GM11168 (cell line): ENCODE results near the gene TRIM39.
"Not testable (repeated sequence)": the region's sequence is repeated elsewhere in the genome, so short reads cannot be mapped to it uniquely, and the experiment has no call there.

ENCODE experiments used
- in situ Hi-C: fragments of 300-500 bp; cut with MboI; formaldehyde crosslinking; loops from one replicate; pipeline ENCODE4 v1.12.0; 2022; ENCODE audit warnings: low sequenced_read_pairs; ENCODE audit not compliant: unreplicated experiment

Gene TRIM39

DNA sequence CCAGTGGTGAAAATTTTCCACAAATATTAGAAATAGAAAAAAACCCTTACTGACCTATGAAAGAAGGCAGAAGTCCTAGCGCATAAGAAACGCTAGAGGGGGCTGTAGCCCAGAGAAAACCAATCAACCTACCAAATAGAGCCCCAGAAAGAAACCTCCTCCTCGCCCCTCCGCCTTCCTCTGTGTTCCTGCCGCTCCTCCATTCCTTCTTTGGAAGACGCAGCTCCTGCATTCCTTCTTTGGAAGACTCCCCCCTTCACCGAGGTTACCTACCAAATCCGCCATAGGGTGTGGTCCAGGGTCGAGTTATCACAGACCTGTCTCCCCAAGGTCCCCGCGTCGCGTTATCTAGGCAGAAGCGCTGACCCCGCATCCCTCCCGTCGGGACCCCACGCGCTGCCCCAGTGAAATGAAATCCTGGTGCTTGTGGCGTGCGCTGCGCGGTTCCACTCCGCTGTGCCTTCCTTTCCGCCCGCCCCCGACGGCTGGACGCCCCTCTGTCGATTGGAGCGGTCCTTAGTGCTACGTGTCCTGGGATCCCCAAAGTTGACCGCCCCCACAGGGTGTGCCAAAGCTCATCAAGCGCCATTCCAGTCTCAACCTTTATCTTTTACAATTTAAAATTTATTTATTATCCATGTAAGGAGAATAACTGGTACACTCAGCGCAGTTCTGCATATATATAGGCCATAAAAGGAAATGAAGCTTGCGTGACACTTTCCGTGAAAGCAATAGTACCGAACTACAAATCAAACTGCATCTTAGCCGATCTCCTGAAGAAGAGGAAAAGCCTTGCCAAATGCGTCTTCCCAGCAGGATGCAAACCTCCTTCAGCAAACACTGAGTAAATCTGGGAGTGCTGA is 31.2 kb downstream of the TRIM39 start:
- in situ Hi-C loops, result no loop called here

DNA sequence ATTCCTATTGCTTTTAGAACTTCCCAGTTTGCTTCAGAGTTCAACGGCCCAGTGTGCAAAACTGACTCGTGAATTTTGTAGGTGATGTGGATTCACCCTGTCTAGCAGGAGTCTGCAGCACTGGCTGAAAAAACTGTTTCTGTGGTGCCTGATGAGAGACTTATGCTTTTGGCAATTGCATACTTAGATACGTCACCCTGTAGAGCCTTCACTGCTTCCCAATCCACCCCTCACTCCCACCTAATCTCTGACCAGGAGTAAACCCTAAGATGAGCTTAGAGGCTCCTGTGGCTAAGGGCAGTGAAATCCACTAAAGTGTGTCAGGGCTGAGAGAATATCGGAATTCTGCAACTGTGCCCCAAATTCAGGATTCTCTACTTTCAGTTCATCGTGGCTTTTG is 32.5 kb downstream of the TRIM39 start:
- in situ Hi-C loops, result no loop called here

DNA sequence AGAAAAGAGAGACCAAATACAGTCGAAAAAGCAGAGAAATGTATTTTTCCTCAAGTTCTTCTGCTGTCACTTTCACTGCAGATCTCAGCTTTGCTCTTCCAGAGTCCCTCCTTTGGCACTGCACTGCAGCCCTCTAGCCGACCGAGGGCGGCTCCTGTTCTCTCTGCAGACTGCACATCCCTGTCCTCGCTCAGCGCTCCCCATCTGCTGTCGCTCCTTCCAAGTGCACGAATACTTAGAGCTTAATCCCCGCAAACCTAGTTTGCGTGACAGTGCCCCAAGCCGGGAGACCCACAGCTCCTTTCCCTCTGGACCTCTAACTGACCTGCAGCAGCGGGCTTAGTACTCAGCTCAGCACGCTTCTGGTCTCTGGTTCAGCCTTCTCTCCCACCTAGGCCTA is 33.4 kb downstream of the TRIM39 start:
- in situ Hi-C loops, result loop anchor here (5.0 kb wide), 1 partner anchor 37 kb away; no protein-coding TSS in a partner anchor

DNA sequence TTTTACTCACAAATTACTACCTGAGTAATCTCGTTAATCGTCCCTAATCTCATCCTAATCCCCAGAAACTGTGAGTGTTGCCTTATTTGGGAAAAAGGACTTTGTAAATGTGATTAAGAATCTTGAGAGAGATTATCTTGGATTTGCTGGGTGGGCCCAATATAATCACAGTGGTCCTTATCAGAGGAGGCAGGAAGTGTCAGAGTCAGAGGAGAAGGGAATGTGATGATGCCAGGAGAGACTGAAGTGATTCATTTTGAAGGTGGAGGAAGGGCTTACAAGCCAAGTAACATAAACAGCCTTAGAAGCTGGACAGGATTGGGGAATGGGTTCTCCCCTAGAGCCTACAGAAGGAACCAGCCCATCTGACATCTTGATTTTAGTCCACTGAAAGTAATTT is 34.9 kb downstream of the TRIM39 start:
- in situ Hi-C loops, result loop anchor here (5.0 kb wide), 1 partner anchor 36 kb away; no protein-coding TSS in a partner anchor

DNA sequence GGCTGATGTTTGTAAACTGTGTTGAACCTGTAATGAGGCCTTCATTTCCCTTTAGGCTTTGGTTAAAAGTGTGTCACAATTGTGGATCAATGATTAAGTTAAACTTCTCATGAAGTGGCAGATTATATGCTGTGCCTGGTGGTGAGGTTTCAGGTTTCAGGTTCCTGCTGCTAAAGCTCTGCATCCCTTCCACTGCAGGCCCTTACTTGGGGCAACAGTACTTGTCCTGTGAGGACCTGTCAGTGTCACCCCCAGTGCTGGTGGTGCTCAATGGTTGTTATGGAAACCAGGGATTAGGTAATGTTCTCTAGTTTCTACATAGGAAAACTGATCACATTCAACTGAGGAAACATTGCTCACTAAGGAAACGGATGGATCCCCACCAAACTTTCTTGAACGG is 36.7 kb downstream of the TRIM39 start:
- in situ Hi-C loops, result loop anchor here (5.0 kb wide), 1 partner anchor 34 kb away; no protein-coding TSS in a partner anchor

DNA sequence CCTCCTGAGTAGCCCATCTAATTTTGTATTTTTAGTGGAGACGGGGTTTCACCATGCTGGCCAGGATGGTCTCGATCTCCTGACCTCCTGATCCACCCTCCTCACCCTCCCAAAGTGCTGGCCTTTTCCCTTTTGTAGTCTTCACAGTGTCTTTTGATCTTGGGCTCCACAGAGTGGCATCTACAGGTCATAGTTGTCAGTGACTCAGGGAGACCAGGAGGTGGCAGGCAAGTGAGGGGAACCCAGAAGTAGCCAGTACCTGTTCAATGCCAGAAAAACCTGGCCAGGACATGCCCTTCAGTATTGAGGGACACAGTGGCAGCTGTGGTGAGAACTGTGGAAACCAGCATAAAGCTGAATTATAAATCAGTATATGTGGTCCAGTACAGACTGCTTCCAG is 37.9 kb downstream of the TRIM39 start:
- in situ Hi-C loops, result loop anchor here (5.0 kb wide), 1 partner anchor 33 kb away; no protein-coding TSS in a partner anchor

DNA sequence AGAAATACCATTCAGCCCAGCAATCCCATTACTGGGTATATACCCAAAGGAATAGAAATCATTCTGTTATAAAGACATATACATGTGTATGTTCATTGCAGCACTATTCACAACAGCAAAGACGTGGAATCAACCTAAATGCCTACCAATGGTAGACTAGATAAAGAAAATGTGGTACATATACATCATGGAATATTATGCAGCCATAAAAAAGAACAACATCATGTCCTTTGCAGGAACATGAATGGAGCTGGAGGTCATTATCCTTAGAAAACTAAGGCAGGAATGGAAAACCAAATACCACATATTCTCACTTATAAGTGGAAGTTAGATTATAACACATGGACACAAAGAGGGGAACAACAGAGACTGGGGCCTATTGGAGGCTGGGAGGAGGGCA is 42.6 kb downstream of the TRIM39 start:
- in situ Hi-C loops, result not testable (repeated sequence)

DNA sequence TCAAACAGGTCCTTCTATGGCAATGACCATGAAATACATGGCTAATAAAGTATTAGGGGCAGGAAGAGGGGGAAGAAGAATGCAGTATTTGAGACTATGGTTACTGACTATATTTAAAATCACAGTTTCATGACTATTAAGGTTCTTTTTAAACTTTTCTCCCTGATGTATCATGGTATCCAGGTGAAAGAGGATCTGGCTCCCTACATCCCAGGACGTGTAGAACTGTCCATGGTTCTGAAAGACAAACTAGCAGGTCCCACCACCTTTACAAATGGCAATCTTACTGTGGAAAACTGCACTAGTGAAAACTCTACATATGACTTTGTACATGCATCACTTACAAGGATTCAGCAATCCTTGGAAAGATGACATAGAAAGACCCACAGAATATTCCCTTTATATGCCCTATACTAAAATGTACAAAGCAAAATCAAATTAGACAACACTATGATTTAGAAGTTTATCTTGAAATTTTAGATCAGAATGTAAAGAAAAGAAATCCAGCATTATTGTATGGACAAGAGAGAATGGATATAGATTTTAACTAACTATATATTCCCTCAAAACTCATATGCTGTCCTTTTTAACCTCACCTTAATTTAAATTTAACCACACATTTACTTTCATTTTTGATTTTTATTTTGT is 51.7 kb downstream of the TRIM39 start:
- in situ Hi-C loops, result no loop called here

DNA sequence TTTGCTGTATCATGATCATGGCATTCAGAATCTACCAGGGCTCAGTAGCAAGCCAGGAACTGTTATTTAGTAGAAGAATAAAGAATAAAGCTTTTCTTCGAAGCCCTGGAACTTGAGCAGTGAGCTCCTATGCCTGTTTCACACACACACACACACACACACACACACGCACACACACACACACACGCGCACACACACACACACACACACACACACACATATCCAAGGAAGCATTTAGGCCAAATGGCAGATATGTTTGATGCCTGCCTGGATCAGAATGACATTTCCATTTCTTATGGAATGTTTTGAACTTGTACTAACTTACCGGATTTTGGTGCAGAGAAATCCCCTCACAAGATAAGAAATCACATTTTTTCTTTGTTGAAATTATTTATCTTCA is 53.7 kb downstream of the TRIM39 start:
- in situ Hi-C loops, result no loop called here

DNA sequence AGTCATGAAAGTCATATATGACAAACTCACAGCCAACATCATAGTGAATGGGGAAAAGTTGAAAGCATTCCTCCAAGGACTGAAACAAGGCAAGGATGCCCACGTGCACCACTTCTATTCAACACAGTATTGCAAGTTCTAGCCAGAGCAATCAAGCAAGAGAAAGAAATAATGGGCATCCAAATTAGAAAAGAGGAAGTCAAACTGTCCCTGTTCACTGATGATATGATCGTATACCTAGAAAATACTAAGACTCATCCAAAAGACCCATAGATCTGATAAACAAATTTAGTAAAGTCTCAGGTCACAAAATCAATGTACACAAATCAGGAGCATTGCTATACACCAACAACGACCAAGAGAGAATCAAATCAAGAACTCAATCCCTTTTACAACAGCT is 59.4 kb downstream of the TRIM39 start:
- in situ Hi-C loops, result no loop called here

DNA sequence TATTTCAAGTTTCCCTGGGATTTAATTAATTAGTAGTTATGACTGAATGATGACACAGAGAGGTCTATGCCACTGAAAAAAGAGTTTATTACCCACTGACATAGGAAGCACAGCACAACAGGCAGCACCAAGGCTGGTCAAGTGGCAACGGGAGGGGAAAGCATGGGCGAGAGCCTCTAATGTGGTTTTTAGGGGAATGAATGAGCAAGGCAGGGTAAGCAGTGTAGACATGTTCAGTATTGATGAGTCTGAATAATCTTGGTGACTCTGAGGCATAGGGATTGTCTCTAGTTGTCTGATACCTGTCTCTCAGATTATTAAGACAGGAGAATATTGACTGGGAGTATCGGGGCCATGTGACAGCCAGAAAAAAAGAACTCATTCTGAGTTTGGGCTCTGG is 64.5 kb downstream of the TRIM39 start:
- in situ Hi-C loops, result no loop called here
